Measurements from ENCODE around the gene VMO1.

Gene VMO1

GRCh38 chr17:4800462-4801196, 14.5 kb upstream of the VMO1 start:
- in situ Hi-C loops (cut with MboI; ENCODE audit: low sequenced_read_pairs) = no loop called here

GRCh38 chr17:4796552-4796920, 10.4 kb upstream of the VMO1 start:
- in situ Hi-C loops (cut with MboI; ENCODE audit: low sequenced_read_pairs) = no loop called here

GRCh38 chr17:4795168-4795567, 9.0 kb upstream of the VMO1 start:
- in situ Hi-C loops (cut with MboI; ENCODE audit: low sequenced_read_pairs) = no loop called here

GRCh38 chr17:4790705-4791088, 4.5 kb upstream of the VMO1 start:
- in situ Hi-C loops (cut with MboI; ENCODE audit: low sequenced_read_pairs) = no loop called here

- in situ Hi-C loops (cut with MboI; ENCODE audit: low sequenced_read_pairs) = no loop called here
Observed at GRCh38 chr17:4789951-4790704, 4.0 kb upstream of the VMO1 start.

GRCh38 chr17:4789701-4789950, 3.5 kb upstream of the VMO1 start:
- in situ Hi-C loops (cut with MboI; ENCODE audit: low sequenced_read_pairs) = no loop called here

- in situ Hi-C loops (cut with MboI; ENCODE audit: low sequenced_read_pairs) = no loop called here
Observed at GRCh38 chr17:4788807-4789700, 2.9 kb upstream of the VMO1 start, which contains the start of gene GLTPD2. TSS of gene GLTPD2 (plus strand) at chr17:4788964. CDS start at chr17:4789012, 48 bp downstream.

- in situ Hi-C loops (cut with MboI; ENCODE audit: low sequenced_read_pairs) = no loop called here
Observed at GRCh38 chr17:4788159-4788806, 2.1 kb upstream of the VMO1 start.

GRCh38 chr17:4786516-4786915, 352 bp upstream of the VMO1 start:
- in situ Hi-C loops (cut with MboI; ENCODE audit: low sequenced_read_pairs) = no loop called here

- in situ Hi-C loops (cut with MboI; ENCODE audit: low sequenced_read_pairs) = no loop called here
Observed at GRCh38 chr17:4785311-4786105, 656 bp downstream of the VMO1 start.

GRCh38 chr17:4782652-4783051, 3.5 kb downstream of the VMO1 start:
- in situ Hi-C loops (cut with MboI; ENCODE audit: low sequenced_read_pairs) = no loop called here

GRCh38 chr17:4780325-4780955, 5.7 kb downstream of the VMO1 start:
- in situ Hi-C loops (cut with MboI; ENCODE audit: low sequenced_read_pairs) = no loop called here

- in situ Hi-C loops (cut with MboI; ENCODE audit: low sequenced_read_pairs) = no loop called here
Observed at GRCh38 chr17:4777969-4778760, 8.0 kb downstream of the VMO1 start.

GRCh38 chr17:4772235-4772613, 13.9 kb downstream of the VMO1 start:
- in situ Hi-C loops (cut with MboI; ENCODE audit: low sequenced_read_pairs) = no loop called here

- in situ Hi-C loops (cut with MboI; ENCODE audit: low sequenced_read_pairs) = no loop called here
Observed at GRCh38 chr17:4771519-4772234, 14.5 kb downstream of the VMO1 start, which contains the start of gene TM4SF5. TSS of gene TM4SF5 (plus strand) at chr17:4771886. CDS start at chr17:4771923, 37 bp downstream.

- in situ Hi-C loops (cut with MboI; ENCODE audit: low sequenced_read_pairs) = no loop called here
Observed at GRCh38 chr17:4769628-4770027, 16.5 kb downstream of the VMO1 start.

GRCh38 chr17:4768298-4768697, 17.9 kb downstream of the VMO1 start:
- in situ Hi-C loops (cut with MboI; ENCODE audit: low sequenced_read_pairs) = no loop called here

GRCh38 chr17:4766723-4767122, 19.4 kb downstream of the VMO1 start:
- in situ Hi-C loops (cut with MboI; ENCODE audit: low sequenced_read_pairs) = no loop called here

Data from HL-60/S4 treated with phorbol 12-myristate 13-acetate at 8.2 ng/mL for 4 days and 3 days (cell line).